Suprapubic skin (tissue), 4 donors: ENCODE measurements around the gene SLC38A3.

Source experiments
- EP300 ChIP-seq: sonication (generic); formaldehyde crosslinking; IDR thresholded peaks from one replicate; pipeline ENCODE4 v1.6.1; 2017; ENCODE audit warnings: antibody characterized with exemption
- POLR2AphosphoS5 ChIP-seq, 3 donors: sonication (generic); formaldehyde crosslinking; IDR thresholded peaks; one replicate each; pipeline ENCODE4 v1.6.1; 2017; ENCODE audit warnings: antibody characterized with exemption in 3 of 3
- TF ChIP-seq, protein P1 (sequence below), 2 donors: fragments of 200-600 bp in 1 of 2; fragments of 450-650 bp in 1 of 2; sonication (generic) in 1 of 2; IDR thresholded peaks; one replicate each; pipeline ENCODE4 v1.5.1; 2016 to 2019; ENCODE audit warnings: antibody characterized with exemption in 2 of 2, mild to moderate bottlenecking in 1 of 2, moderate library complexity in 1 of 2

GRCh38 chr3:50246517-50246954 is 41.5 kb downstream of the SLC38A3 start:
- TF ChIP-seq EP300 (no peak), POLR2AphosphoS5 (IDR thresholded peaks at IDR 0.05) (no peak)
- TF ChIP-seq, protein P1, sequence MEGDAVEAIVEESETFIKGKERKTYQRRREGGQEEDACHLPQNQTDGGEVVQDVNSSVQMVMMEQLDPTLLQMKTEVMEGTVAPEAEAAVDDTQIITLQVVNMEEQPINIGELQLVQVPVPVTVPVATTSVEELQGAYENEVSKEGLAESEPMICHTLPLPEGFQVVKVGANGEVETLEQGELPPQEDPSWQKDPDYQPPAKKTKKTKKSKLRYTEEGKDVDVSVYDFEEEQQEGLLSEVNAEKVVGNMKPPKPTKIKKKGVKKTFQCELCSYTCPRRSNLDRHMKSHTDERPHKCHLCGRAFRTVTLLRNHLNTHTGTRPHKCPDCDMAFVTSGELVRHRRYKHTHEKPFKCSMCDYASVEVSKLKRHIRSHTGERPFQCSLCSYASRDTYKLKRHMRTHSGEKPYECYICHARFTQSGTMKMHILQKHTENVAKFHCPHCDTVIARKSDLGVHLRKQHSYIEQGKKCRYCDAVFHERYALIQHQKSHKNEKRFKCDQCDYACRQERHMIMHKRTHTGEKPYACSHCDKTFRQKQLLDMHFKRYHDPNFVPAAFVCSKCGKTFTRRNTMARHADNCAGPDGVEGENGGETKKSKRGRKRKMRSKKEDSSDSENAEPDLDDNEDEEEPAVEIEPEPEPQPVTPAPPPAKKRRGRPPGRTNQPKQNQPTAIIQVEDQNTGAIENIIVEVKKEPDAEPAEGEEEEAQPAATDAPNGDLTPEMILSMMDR (IDR thresholded peaks at IDR 0.05), result no peak
